SU-DHL-6 (cell line): Measurements from ENCODE around the gene TCP11L1.

Experiments
- H2AFZ ChIP-seq: fragments of 200-600 bp; sonication (generic); 2 replicates; pipeline ENCODE4 v1.6.1; 2014; ENCODE audit warnings: low read depth, mild to moderate bottlenecking, moderate library complexity, mixed read lengths, antibody characterized with exemption, low read length; ENCODE audit not compliant: severe bottlenecking
- H3F3A ChIP-seq: fragments of 200-600 bp; shearing (Covaris generic); 2 replicates; pipeline ENCODE4 v1.6.0; 2016; ENCODE audit warnings: antibody characterized with exemption, mild to moderate bottlenecking; ENCODE audit not compliant: insufficient read depth
- H3K27ac ChIP-seq: fragments of 200-600 bp; sonication (generic); 2 replicates; pipeline ENCODE4 v1.5.1; 2016; ENCODE audit warnings: low read depth, mild to moderate bottlenecking, low read length, moderate library complexity, mixed read lengths
- H3K27me3 ChIP-seq: fragments of 200-600 bp; sonication (generic), shearing (Covaris generic); 2 replicates; pipeline ENCODE4 v1.6.0; 2014; ENCODE audit warnings: mild to moderate bottlenecking, low read length
- H3K36me3 ChIP-seq: fragments of 200-600 bp; sonication (generic); 2 replicates; pipeline ENCODE4 v1.6.1; 2014; ENCODE audit warnings: mild to moderate bottlenecking, low read length, mixed read lengths
- H3K4me2 ChIP-seq: fragments of 300-600, 200-600 bp; shearing (Covaris generic), sonication (generic); 2 replicates; pipeline ENCODE4 v1.6.0; 2014; ENCODE audit warnings: low read length, low read depth, mild to moderate bottlenecking; ENCODE audit not compliant: poor library complexity, severe bottlenecking
- H3K4me3 ChIP-seq: fragments of 200-600 bp; sonication (generic); 2 replicates; pipeline ENCODE4 v1.5.1; 2014; ENCODE audit warnings: antibody characterized with exemption, low read length, mild to moderate bottlenecking, mixed read lengths; ENCODE audit not compliant: insufficient read depth, poor library complexity, severe bottlenecking
- H3K79me2 ChIP-seq: fragments of 200-600 bp; sonication (generic); 2 replicates; pipeline ENCODE4 v1.6.1; 2014; ENCODE audit warnings: mild to moderate bottlenecking, low read length, moderate library complexity; ENCODE audit not compliant: insufficient read depth
- H3K9ac ChIP-seq: fragments of 200-600 bp; sonication (generic); 2 replicates; pipeline ENCODE4 v1.7.0; 2014; ENCODE audit warnings: mild to moderate bottlenecking, low read length
- H3K9me2 ChIP-seq: fragments of 200-600 bp; sonication (generic); replicated peaks from 2 replicates; pipeline ENCODE4 v1.6.1; 2014; ENCODE audit warnings: low read length; ENCODE audit not compliant: insufficient read depth
- H3K9me3 ChIP-seq: fragments of 200-600 bp; sonication (generic); 2 replicates; pipeline ENCODE4 v1.6.1; 2014; ENCODE audit warnings: low read length, mixed read lengths; ENCODE audit not compliant: insufficient read depth
- H4K20me1 ChIP-seq: fragments of 200-600 bp; sonication (generic); 2 replicates; pipeline ENCODE4 v1.6.1; 2014; ENCODE audit warnings: low read depth, mild to moderate bottlenecking, antibody characterized with exemption, low read length, moderate library complexity, mixed read lengths
- EZH2phosphoT487 ChIP-seq: fragments of 200-600 bp; sonication (generic), shearing (Covaris generic); conservative IDR thresholded peaks from 2 replicates; pipeline ENCODE4 v1.6.1; 2018; ENCODE audit warnings: mild to moderate bottlenecking, antibody characterized with exemption, low read length, moderate library complexity, mixed read lengths
- TF ChIP-seq, protein P1 (sequence below): fragments of 200-600 bp; sonication (generic); IDR thresholded peaks from one replicate; pipeline ENCODE4 v1.5.1; 2017; ENCODE audit warnings: antibody characterized with exemption, mild to moderate bottlenecking, low read length, moderate library complexity; ENCODE audit not compliant: insufficient read depth, poor library complexity, severe bottlenecking

The TCP11L1 gene

DNA sequence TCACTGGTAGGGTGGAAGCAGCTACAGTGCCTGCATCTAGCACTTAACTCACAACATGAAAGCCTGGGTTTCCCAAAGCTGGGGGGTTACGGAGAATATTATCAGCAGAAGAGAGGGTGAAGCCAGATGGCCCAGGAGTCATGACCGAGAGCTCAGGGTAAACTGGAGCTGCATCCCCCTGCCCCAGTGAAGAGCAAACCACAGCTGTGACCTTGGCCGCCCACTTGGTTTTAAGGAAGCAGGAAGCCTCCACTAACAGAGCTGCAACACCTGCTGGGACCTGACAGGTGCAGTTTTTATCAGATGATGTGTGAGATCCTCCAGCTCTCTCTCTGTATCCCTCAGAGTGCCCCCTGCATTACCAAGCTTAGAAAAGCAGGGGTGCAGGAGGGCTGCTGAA, 20.9 kb downstream of the TCP11L1 start:
- no peak overlapping the region for H3K9ac ChIP-seq
- H3K36me3 ChIP-seq, result no peaks in the 10 kb centered on the region
- TF ChIP-seq, protein P1, sequence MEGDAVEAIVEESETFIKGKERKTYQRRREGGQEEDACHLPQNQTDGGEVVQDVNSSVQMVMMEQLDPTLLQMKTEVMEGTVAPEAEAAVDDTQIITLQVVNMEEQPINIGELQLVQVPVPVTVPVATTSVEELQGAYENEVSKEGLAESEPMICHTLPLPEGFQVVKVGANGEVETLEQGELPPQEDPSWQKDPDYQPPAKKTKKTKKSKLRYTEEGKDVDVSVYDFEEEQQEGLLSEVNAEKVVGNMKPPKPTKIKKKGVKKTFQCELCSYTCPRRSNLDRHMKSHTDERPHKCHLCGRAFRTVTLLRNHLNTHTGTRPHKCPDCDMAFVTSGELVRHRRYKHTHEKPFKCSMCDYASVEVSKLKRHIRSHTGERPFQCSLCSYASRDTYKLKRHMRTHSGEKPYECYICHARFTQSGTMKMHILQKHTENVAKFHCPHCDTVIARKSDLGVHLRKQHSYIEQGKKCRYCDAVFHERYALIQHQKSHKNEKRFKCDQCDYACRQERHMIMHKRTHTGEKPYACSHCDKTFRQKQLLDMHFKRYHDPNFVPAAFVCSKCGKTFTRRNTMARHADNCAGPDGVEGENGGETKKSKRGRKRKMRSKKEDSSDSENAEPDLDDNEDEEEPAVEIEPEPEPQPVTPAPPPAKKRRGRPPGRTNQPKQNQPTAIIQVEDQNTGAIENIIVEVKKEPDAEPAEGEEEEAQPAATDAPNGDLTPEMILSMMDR, result no peak
- TF ChIP-seq EZH2phosphoT487, result no peak
- H3K4me3 ChIP-seq, result no peak overlapping the region
- no peaks in the 10 kb centered on the region for H3K79me2 ChIP-seq
- no peak overlapping the region for H2AFZ ChIP-seq
- no peaks in the 10 kb centered on the region for H3F3A ChIP-seq
- no peaks in the 10 kb centered on the region for H3K27me3 ChIP-seq
- no peaks in the 10 kb centered on the region for H3K9me3 ChIP-seq
- no peak overlapping the region for H3K27ac ChIP-seq
- H3K9me2 ChIP-seq, result no peaks in the 10 kb centered on the region
- H4K20me1 ChIP-seq, result no peaks in the 10 kb centered on the region
- no peak overlapping the region for H3K4me2 ChIP-seq

DNA sequence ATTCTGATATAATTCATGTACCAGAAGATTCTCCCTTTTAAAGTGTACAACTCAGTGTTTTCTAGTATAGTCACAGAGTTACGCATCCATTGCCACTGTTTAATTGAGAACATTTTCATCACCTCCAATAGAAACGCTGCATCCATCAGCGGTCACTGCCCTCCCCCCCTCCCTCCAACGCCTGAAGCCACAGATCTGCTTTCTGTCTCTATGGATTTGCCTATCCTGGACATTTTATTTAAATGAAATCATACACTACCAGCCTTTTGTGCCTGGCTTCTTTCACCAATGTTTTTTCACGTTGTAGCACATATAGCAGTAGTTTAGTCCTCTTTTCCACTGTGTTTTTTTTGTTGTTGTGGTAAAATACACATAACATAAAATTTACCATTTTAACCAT, 22.8 kb downstream of the TCP11L1 start:
- no peak overlapping the region for H3K4me2 ChIP-seq
- H3K9me2 ChIP-seq, result no peaks in the 10 kb centered on the region
- TF ChIP-seq EZH2phosphoT487, result no peak
- TF ChIP-seq, protein P1, result no peak
- H4K20me1 ChIP-seq, result no peaks in the 10 kb centered on the region
- no peak overlapping the region for H2AFZ ChIP-seq
- H3K4me3 ChIP-seq, result no peak overlapping the region
- H3K9ac ChIP-seq, result no peak overlapping the region
- no peaks in the 10 kb centered on the region for H3K36me3 ChIP-seq
- H3K27me3 ChIP-seq, result no peaks in the 10 kb centered on the region
- H3F3A ChIP-seq, result no peaks in the 10 kb centered on the region
- no peak overlapping the region for H3K27ac ChIP-seq
- no peaks in the 10 kb centered on the region for H3K79me2 ChIP-seq
- H3K9me3 ChIP-seq, result no peaks in the 10 kb centered on the region

DNA sequence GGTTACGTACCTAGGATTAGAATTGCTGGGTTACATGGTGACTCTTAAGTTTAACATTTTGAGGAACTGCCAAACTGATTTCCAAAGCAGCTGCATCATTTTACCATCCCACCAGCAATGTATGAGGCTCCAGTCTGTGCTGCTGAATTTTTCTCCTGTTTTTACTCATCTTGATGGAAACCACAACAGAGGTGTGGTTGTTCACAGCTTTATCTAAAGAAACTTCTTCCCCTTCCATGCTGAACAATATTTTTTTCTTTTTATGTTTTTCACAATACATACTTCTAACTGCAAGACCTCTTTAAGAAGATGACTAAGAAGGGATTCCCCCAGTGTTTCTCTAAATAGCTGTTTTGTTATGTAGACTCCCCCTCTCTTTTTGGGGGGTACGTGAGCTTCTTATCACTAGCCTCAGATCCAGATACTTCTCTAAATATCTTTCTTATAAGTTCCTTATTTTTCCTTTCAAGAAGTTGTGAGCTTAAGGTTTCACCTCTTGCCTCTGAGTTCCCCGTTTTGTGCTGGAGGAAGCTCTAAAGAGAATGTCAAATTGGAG, 24.0 kb downstream of the TCP11L1 start:
- Histone ChIP-seq H3K27ac (no peak overlapping the region), H2AFZ (no peak overlapping the region), H3F3A (no peaks in the 10 kb centered on the region), H3K9me3 (no peaks in the 10 kb centered on the region), H3K4me2 (no peak overlapping the region), H4K20me1 (no peaks in the 10 kb centered on the region), H3K9ac (no peak overlapping the region), H3K27me3 (no peaks in the 10 kb centered on the region), H3K9me2 (no peaks in the 10 kb centered on the region), H3K4me3 (no peak overlapping the region), H3K36me3 (no peaks in the 10 kb centered on the region), H3K79me2 (no peaks in the 10 kb centered on the region)
- TF ChIP-seq, protein P1, result no peak
- TF ChIP-seq EZH2phosphoT487, result no peak
